IMR-90 (cell line): ENCODE results near the gene KTI12. TPM values are rescaled to one million over a fixed set of nuclear protein-coding genes. Genes with fewer than 3 reads are reported as not detected.

ENCODE experiments used
- ATAC-seq: fragments of 200-7000 bp; cut with Tn5 transposase; 2 replicates; pipeline ENCODE4 v1.9.1; 2020; ENCODE audit warnings: low read depth, mild to moderate bottlenecking, moderate library complexity
- BruUV-seq: library from RNA; stranded (reverse); fragments of 400-500 nt; replicated peaks from 2 replicates; lab custom pipeline; 2021; lab: Mats Ljungman, UMichigan
- CTCF ChIA-PET: fragments of 300-600 bp; formaldehyde crosslinking; extraction: SDS; loops from one replicate; lab custom pipeline; 2021; ENCODE audit warnings: antibody characterized with exemption; lab: Yijun Ruan, JAX
- POLR2A ChIA-PET: fragments of 300-600 bp; sonication (Branson Sonifier 250); formaldehyde crosslinking; loops from one replicate; lab custom pipeline; 2022; ENCODE audit warnings: antibody characterized with exemption; ENCODE audit not compliant: unreplicated experiment; lab: Charles Lee
- DNase-seq: peaks from one replicate; pipeline ENCODE4 v3.0.0; 2013
- H2AFZ ChIP-seq: replicated peaks from 2 replicates; pipeline ENCODE3; 2013; ENCODE audit warnings: low read length, mild to moderate bottlenecking; ENCODE audit not compliant: poor library complexity
- H2AK5ac ChIP-seq: 2 replicates; pipeline ENCODE4 v1.6.1; 2013; ENCODE audit warnings: low read depth, low read length, inconsistent platforms
- H2AK9ac ChIP-seq: replicated peaks from 2 replicates; pipeline ENCODE3; 2013; ENCODE audit warnings: mild to moderate bottlenecking, low read depth, low read length, moderate library complexity; ENCODE audit not compliant: poor library complexity
- H2BK120ac ChIP-seq: 2 replicates; pipeline ENCODE4 v1.6.1; 2013; ENCODE audit warnings: low read depth, low read length, inconsistent platforms
- H2BK15ac ChIP-seq: 3 replicates; pipeline ENCODE4 v1.6.1; 2013; ENCODE audit warnings: low read depth, low read length, inconsistent platforms
- H2BK20ac ChIP-seq: 2 replicates; pipeline ENCODE4 v1.6.1; 2013; ENCODE audit warnings: low read depth, mild to moderate bottlenecking, inconsistent platforms, low read length, moderate library complexity
- H2BK5ac ChIP-seq: 2 replicates; pipeline ENCODE4 v1.6.1; 2013; ENCODE audit warnings: mild to moderate bottlenecking, low read depth, low read length, inconsistent platforms; ENCODE audit not compliant: poor library complexity, severe bottlenecking
- H3K14ac ChIP-seq: replicated peaks from 2 replicates; pipeline ENCODE4 v1.6.1; 2013; ENCODE audit warnings: low read depth, low read length, inconsistent platforms
- H3K18ac ChIP-seq: 2 replicates; pipeline ENCODE4 v1.6.1; 2013; ENCODE audit warnings: low read depth, low read length, control low read depth
- H3K23ac ChIP-seq: 2 replicates; pipeline ENCODE4 v1.6.1; 2013; ENCODE audit warnings: low read depth, low read length, inconsistent platforms
- H3K27ac ChIP-seq: 2 replicates; pipeline ENCODE4 v1.5.1; 2013; ENCODE audit warnings: mild to moderate bottlenecking, control low read depth, low read length; ENCODE audit not compliant: insufficient read depth
- H3K27me3 ChIP-seq: 2 replicates; pipeline ENCODE4 v1.6.1; 2013; ENCODE audit warnings: low read length; ENCODE audit not compliant: control insufficient read depth, insufficient read depth
- H3K36me3 ChIP-seq: 2 replicates; pipeline ENCODE4 v1.6.1; 2013; ENCODE audit warnings: low read length, mixed read lengths; ENCODE audit not compliant: control insufficient read depth, insufficient read depth
- H3K4ac ChIP-seq: 2 replicates; pipeline ENCODE4 v1.6.1; 2013; ENCODE audit warnings: low read depth, low read length, inconsistent platforms
- H3K4me1 ChIP-seq: 2 replicates; pipeline ENCODE4 v1.6.1; 2013; ENCODE audit warnings: low read length, mixed read lengths; ENCODE audit not compliant: control insufficient read depth, insufficient read depth
- H3K4me2 ChIP-seq: 2 replicates; pipeline ENCODE4 v1.6.1; 2013; ENCODE audit warnings: low read depth, mild to moderate bottlenecking, control low read depth, low read length, moderate library complexity
- H3K4me3 ChIP-seq: 2 replicates; pipeline ENCODE4 v1.5.1; 2013; ENCODE audit warnings: low read depth, mild to moderate bottlenecking, control low read depth, low read length, moderate library complexity; ENCODE audit not compliant: insufficient read depth
- H3K56ac ChIP-seq: 2 replicates; pipeline ENCODE4 v1.6.1; 2013; ENCODE audit warnings: low read length, inconsistent platforms; ENCODE audit not compliant: insufficient read depth; ENCODE audit errors: extremely low read depth
- H3K79me1 ChIP-seq, 2 experiments: 2 replicates each; pipeline ENCODE4 v1.6.1; 2013; ENCODE audit warnings: low read length in 2 of 2, inconsistent platforms in 1 of 2, low read depth in 1 of 2
- H3K9ac ChIP-seq: 2 replicates; pipeline ENCODE4 v1.6.1; 2013; ENCODE audit warnings: low read depth, low read length, control low read depth
- H3K9me1 ChIP-seq: 2 replicates; pipeline ENCODE4 v1.6.1; 2013; ENCODE audit warnings: low read length, inconsistent platforms; ENCODE audit not compliant: insufficient read depth
- H3K9me3 ChIP-seq: 2 replicates; pipeline ENCODE4 v1.6.1; 2013; ENCODE audit warnings: low read length; ENCODE audit not compliant: control insufficient read depth, insufficient read depth
- H4K20me1 ChIP-seq: 2 replicates; pipeline ENCODE4 v1.6.1; 2013; ENCODE audit warnings: low read length, inconsistent platforms; ENCODE audit not compliant: insufficient read depth
- H4K5ac ChIP-seq: 2 replicates; pipeline ENCODE4 v1.6.1; 2013; ENCODE audit warnings: mild to moderate bottlenecking, low read depth, low read length, control low read depth
- H4K8ac ChIP-seq, 2 experiments: 2 replicates each; pipeline ENCODE4 v1.6.1; 2013; ENCODE audit warnings: low read depth in 2 of 2, low read length in 2 of 2, control low read depth in 1 of 2, inconsistent platforms in 1 of 2
- H4K91ac ChIP-seq: 2 replicates; pipeline ENCODE4 v1.6.1; 2013; ENCODE audit warnings: low read depth, low read length, inconsistent platforms; ENCODE audit not compliant: insufficient read depth
- BHLHE40 ChIP-seq: fragments of 150-350 bp; IDR thresholded peaks from 2 replicates; pipeline ENCODE4 v1.6.1; 2016; ENCODE audit warnings: mild to moderate bottlenecking, low read depth, low read length
- CEBPB ChIP-seq: IDR thresholded peaks from 2 replicates; pipeline ENCODE4 v1.6.1; 2012; ENCODE audit warnings: low read depth, low read length, improper control_type of control experiment
- CHD1 ChIP-seq: IDR thresholded peaks from 2 replicates; pipeline ENCODE4 v1.6.1; 2012; ENCODE audit warnings: low read depth, low read length, improper control_type of control experiment
- FOS ChIP-seq: fragments of 150-350 bp; IDR thresholded peaks from 2 replicates; pipeline ENCODE4 v1.6.1; 2016; ENCODE audit warnings: low read depth, low read length
- MAFK ChIP-seq: IDR thresholded peaks from 2 replicates; pipeline ENCODE4 v1.6.1; 2012; ENCODE audit warnings: low read depth, low read length, improper control_type of control experiment
- MAZ ChIP-seq: IDR thresholded peaks from 2 replicates; pipeline ENCODE4 v1.6.1; 2012; ENCODE audit warnings: low read depth, mild to moderate bottlenecking, low read length, improper control_type of control experiment, moderate library complexity, borderline replicate concordance
- MXI1 ChIP-seq: IDR thresholded peaks from 2 replicates; pipeline ENCODE4 v1.6.1; 2012; ENCODE audit warnings: low read depth, mild to moderate bottlenecking, low read length, moderate library complexity, borderline replicate concordance
- NFE2L2 ChIP-seq: fragments of 150-350 bp; IDR thresholded peaks from 2 replicates; pipeline ENCODE4 v1.6.1; 2016; ENCODE audit warnings: low read depth, mild to moderate bottlenecking, low read length
- POLR2A ChIP-seq: IDR thresholded peaks from 2 replicates; pipeline ENCODE4 v1.6.1; 2012; ENCODE audit warnings: mild to moderate bottlenecking, low read depth, low read length
- RAD21 ChIP-seq: IDR thresholded peaks from 2 replicates; pipeline ENCODE4 v1.6.1; 2012; ENCODE audit warnings: low read length, improper control_type of control experiment
- RCOR1 ChIP-seq: IDR thresholded peaks from 2 replicates; pipeline ENCODE4 v1.6.1; 2012; ENCODE audit warnings: mild to moderate bottlenecking, low read length, improper control_type of control experiment; ENCODE audit not compliant: insufficient replicate concordance
- RFX5 ChIP-seq: IDR thresholded peaks from 2 replicates; pipeline ENCODE4 v1.8.0; 2012; ENCODE audit warnings: low read depth, mild to moderate bottlenecking, low read length, moderate library complexity
- SMC3 ChIP-seq: fragments of 150-350 bp; IDR thresholded peaks from 2 replicates; pipeline ENCODE4 v1.6.1; 2016; ENCODE audit warnings: low read depth, mild to moderate bottlenecking, antibody characterized with exemption, low read length, moderate library complexity
- WGBS, 2 experiments: methylation state at CpG; one replicate each; pipeline versions ENCODE4 v1.1.5 to v1.1.7; 2013; ENCODE audit warnings: missing lambda C conversion rate in 2 of 2; ENCODE audit not compliant: insufficient read length in 1 of 2; ENCODE audit errors: extremely low coverage in 2 of 2; 5-methylcytosine and 5-hydroxymethylcytosine counted together
- dilution Hi-C: fragments of 300-500 bp; cut with HindIII; formaldehyde crosslinking; loops from one replicate; pipeline ENCODE4 v1.14.3; 2018; ENCODE audit warnings: low sequenced_read_pairs; ENCODE audit not compliant: unreplicated experiment
- in situ Hi-C: fragments of 300-500 bp; cut with MboI; formaldehyde crosslinking; loops from 3 replicates; pipeline ENCODE4 v1.14.3; 2019; ENCODE audit warnings: low sequenced_read_pairs, inconsistent platforms, mixed read lengths
- intact Hi-C: fragments of 100-400 bp; cut with micrococcal nuclease; formaldehyde crosslinking; loops from 2 replicates; pipeline ENCODE4 v1.10.0; 2022
- polyA plus RNA-seq, 3 experiments: library from polyadenylated mRNA; depleted of rRNA; stranded (reverse); fragments of >200 nt; gene quantifications; 2 replicates each; pipeline ENCODE4 v1.2.3, GENCODE V29; 2012; ENCODE audit warnings: low replicate concordance in 1 of 3
- total RNA-seq: library from RNA; depleted of rRNA; stranded (reverse); fragments of >200 nt; gene quantifications from 2 replicates; pipeline ENCODE4 v1.2.3, GENCODE V29; 2012
- TF ChIP-seq, protein P1 (sequence below): conservative IDR thresholded peaks from 2 replicates; pipeline ENCODE4 v1.5.1; 2012; ENCODE audit warnings: mild to moderate bottlenecking, low read depth, low read length, improper control_type of control experiment
- TF ChIP-seq, protein P2 (sequence below): fragments of 150-350 bp; IDR thresholded peaks from 2 replicates; pipeline ENCODE4 v1.6.1; 2017; ENCODE audit warnings: mild to moderate bottlenecking, antibody characterized with exemption, low read length, low read depth
- TF ChIP-seq, protein P3 (sequence below): fragments of 150-350 bp; IDR thresholded peaks from 2 replicates; pipeline ENCODE4 v1.6.1; 2016; ENCODE audit warnings: low read depth, mild to moderate bottlenecking, low read length, moderate library complexity, borderline replicate concordance

KTI12 gene
- total and polyA plus RNA-seq, 2 of the 4 experiments (the other 2 are of a cell fraction) = 15.2 to 16.3 TPM

DNA sequence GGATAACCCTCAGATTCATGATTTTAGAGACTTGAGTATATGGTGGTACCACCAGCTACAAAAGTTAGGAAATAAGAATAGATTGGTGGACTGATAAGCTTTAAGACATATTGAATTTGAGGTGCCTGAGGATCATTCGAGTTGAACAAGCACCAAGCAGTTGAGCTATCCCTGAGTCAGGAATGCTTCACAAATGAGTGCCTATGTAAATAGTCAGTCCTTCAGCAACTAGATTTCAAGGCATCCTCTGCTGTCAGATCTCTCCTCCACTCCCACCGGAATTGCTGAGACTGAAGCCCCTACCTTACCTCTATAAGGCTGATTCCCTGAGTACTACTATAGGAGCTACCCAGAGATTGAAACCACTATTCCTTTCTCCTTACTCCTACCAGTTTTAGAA is 29.6 kb upstream of the KTI12 start:
- intact Hi-C loops (no loop called here), dilution Hi-C loops (no loop called here), in situ Hi-C loops (no loop called here)
- Histone ChIP-seq H2AFZ (no peak overlapping the region), H4K5ac (no peak overlapping the region), H2AK5ac (no peak overlapping the region), H3K9me3 (no peaks in the 10 kb centered on the region), H3K23ac (no peak overlapping the region), H2BK15ac (no peak overlapping the region), H3K56ac (no peak overlapping the region), H2BK120ac (no peak overlapping the region), H2BK5ac (no peak overlapping the region), H4K8ac (no peak overlapping the region), H3K4me3 (no peak overlapping the region), H3K9me1 (no peaks in the 10 kb centered on the region), H3K27ac (no peak overlapping the region), H4K20me1 (peaks cover 17% of the 10 kb centered on the region; the same call in 1 of the 2 replicates), H3K9ac (no peak overlapping the region), H3K27me3 (no peaks in the 10 kb centered on the region), H3K18ac (no peak overlapping the region), H3K79me1 (peaks cover 33 to 52% of the 10 kb centered on the region in 2 experiments), H2BK20ac (no peak overlapping the region), H4K91ac (no peak overlapping the region), H3K4me1 (0 out of 2 replicates have a peak, but pooled peaks cover 3% of the 10 kb centered on the region), H2AK9ac (no peak overlapping the region), H3K14ac (no peak overlapping the region), H3K4me2 (no peak overlapping the region), H3K36me3 (peaks cover 50% of the 10 kb centered on the region), H3K4ac (no peak overlapping the region)
- POLR2A ChIA-PET = interaction anchor here (0.6 kb wide), 1 partner anchor 219 kb away, joined by 4 read pairs; no protein-coding TSS in a partner anchor
- TF ChIP-seq MAZ (no peak), FOS (no peak), SMC3 (no peak), POLR2A (no peak), NFE2L2 (no peak), BHLHE40 (no peak), CEBPB (no peak), RAD21 (no peak), CHD1 (no peak), RFX5 (no peak), RCOR1 (no peak), MXI1 (no peak), MAFK (no peak)
- TF ChIP-seq, protein P1, sequence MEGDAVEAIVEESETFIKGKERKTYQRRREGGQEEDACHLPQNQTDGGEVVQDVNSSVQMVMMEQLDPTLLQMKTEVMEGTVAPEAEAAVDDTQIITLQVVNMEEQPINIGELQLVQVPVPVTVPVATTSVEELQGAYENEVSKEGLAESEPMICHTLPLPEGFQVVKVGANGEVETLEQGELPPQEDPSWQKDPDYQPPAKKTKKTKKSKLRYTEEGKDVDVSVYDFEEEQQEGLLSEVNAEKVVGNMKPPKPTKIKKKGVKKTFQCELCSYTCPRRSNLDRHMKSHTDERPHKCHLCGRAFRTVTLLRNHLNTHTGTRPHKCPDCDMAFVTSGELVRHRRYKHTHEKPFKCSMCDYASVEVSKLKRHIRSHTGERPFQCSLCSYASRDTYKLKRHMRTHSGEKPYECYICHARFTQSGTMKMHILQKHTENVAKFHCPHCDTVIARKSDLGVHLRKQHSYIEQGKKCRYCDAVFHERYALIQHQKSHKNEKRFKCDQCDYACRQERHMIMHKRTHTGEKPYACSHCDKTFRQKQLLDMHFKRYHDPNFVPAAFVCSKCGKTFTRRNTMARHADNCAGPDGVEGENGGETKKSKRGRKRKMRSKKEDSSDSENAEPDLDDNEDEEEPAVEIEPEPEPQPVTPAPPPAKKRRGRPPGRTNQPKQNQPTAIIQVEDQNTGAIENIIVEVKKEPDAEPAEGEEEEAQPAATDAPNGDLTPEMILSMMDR = no peak
- TF ChIP-seq, protein P2, sequence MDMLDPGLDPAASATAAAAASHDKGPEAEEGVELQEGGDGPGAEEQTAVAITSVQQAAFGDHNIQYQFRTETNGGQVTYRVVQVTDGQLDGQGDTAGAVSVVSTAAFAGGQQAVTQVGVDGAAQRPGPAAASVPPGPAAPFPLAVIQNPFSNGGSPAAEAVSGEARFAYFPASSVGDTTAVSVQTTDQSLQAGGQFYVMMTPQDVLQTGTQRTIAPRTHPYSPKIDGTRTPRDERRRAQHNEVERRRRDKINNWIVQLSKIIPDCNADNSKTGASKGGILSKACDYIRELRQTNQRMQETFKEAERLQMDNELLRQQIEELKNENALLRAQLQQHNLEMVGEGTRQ = no peak
- TF ChIP-seq, protein P3, sequence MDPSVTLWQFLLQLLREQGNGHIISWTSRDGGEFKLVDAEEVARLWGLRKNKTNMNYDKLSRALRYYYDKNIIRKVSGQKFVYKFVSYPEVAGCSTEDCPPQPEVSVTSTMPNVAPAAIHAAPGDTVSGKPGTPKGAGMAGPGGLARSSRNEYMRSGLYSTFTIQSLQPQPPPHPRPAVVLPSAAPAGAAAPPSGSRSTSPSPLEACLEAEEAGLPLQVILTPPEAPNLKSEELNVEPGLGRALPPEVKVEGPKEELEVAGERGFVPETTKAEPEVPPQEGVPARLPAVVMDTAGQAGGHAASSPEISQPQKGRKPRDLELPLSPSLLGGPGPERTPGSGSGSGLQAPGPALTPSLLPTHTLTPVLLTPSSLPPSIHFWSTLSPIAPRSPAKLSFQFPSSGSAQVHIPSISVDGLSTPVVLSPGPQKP = no peak
- ATAC-seq = no peak
- DNase-seq = no peak
- CTCF ChIA-PET = no interaction called here
- no TSS peak for BruUV-seq
- WGBS, 2 experiments = 100% methylated on average over 1 of the region's 2 CpGs; no CpG with 5 or more reads in 1 of the 2 experiments
